CD4-positive, alpha-beta T cell treated with Interleukin-10 for 1 hour (primary cell): ENCODE data around the gene APBB3.
A peak's percentile ranks its signal among the peaks of the same experiment; 100 is the strongest.

Experiments
- DNase-seq: peaks from one replicate; pipeline ENCODE4 v3.0.0-alpha.2; 2020

Gene APBB3

DNA sequence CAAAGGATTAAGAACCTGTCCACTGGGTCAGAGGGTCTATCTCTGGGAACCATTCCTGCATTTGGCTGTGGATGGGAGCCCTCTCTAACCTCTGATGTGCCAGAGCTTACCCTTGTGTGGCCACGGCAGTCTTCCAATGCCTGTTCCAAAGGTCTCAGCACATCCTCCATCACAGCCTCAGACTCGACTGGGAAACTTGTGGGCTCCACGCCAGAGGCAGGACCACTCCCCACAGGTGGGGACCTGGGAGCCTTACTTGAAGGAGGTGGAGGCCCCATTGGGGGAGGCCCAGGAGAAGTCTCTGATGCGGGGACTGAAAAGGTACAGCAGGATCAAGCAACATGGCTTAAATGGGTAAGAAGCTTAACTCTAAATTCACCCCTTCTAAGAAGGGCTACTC is 12.5 kb downstream of the APBB3 start:
- no peak for DNase-seq

DNA sequence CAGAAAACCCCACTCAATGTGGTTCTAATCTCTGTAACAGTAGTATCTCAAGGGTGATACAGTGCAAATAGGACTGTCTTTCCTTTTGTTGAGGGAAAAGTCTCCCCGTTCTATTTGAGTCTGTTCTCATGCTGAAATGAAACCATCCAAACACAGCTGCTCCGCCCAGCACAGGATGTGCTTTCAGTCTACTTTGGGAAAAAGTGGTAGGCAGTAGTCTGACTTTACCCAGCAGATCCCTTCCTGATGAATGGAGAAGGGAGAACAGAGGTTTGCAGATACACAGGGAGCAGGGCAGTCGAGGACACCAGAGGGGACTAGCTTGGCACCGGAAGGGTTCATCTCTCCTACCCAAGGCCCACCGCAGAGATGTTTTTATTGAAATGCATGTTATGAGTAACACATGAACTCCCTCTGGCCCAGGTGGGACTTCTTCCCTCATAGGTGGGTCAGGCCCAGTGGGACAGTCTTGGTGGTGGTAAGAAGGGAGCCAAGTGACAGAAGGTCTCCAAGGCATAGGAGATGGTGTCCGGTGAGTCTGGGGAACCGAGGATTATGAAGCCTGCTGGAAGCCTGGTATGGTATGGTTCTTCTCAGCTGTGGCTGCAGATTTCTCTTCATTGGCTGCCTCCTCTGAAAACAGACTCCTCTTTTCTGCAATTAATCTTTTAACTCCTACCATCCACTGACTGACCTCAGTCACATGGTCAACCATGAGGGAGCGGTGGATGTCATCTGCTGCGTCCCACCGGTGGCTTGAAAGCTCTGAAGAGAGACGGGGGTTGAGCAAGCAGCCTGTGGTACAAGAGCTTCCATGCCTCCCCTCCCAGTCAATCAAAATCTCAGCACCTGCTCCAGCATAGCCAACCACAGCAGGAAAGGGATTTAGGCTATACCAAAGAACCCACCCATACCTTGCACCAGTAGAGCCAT is 14.0 kb downstream of the APBB3 start:
- no peak for DNase-seq

DNA sequence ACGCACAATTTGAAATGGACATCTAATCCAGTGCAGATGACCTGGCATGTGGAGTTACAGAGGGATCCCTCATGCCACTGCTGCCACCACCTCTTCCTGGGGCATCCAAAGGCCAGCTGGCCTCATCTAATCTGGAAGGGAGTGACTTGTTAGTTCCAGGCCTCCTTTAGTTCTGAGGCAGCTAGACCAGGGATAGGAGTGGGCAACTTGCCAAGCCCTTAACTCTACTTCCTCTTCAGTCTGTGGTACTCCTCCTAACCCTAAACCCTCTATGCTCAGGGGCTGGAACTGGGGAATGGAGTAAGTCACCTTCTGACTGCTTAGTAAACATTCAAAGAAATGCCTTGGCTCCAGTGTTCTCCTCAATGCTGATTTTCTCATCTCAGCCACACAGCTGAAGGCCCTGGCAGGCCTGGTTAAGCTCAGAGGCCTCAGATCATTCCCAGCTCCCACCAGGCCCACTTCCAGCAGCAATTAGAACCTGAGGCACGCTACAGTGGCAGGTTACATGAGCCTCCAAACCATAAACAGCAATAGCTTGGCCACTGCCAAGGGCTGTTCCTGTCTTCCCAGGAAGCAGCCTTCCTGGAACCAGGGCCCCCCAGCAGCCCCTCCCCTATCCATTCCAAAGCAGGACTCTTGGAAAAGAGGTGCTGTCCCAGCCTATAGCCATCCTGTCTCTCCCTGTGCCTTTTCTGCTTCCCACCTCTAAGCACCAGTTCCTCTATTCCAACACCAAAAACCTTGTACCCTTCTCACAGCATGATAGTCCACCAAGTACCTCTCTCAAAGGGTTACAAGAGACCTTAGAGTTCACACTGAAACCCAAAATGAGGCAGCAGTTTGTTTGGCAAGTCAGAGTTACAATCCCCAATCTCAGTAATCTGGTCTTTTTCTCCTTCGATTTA is 14.9 kb downstream of the APBB3 start:
- DNase-seq = peak; percentile 34

- DNase-seq = no peak
Measured at GRCh38 chr5:140548791-140549190, 15.6 kb downstream of the APBB3 start.

DNA sequence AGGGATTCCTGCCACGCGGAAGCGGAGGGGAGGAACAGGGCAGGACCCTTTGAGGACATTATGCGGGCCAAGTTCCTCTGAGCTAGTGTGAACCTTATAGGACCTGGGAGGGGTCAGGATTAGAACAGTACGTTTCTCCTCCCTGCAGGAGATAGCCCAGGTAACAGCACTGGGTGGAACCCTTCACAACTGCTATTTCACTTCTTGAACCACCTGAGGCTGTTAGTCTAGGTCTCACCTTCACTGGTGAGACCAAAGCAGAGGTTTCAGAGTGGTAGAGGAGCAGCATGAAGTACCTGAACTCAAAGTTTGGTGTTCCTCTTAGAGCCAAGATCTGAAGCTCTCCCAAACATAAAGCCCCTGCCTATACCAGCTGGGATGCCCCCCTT is 16.1 kb downstream of the APBB3 start:
- no peak for DNase-seq

GRCh38 chr5:140547508-140548299 is 16.7 kb downstream of the APBB3 start, which contains the start of gene EIF4EBP3:
Gene EIF4EBP3 (plus strand): TSS chr5:140547662. CDS start chr5:140547738, 76 bp downstream.
- DNase-seq = peak; percentile 88

GRCh38 chr5:140546851-140547507 is 17.4 kb downstream of the APBB3 start:
- DNase-seq = no peak

DNA sequence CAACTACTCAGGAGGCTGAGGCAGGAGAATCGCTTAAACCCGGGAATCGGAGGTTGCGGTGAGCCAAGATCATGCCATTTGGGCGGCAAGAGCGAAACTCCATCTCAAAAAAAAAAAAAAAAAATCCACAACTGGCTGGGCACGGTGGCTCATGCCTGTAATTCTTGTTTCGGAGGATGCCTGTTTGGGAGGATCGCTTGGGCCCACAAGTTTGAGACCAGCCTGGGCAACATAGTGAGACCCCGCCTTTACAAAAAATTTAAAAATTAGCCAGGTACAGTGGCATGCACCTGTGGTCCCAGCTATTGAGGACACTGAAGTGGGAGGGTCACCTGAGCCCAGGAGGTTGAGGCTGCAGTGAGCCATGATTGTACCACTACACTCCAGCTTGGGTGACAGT is 18.8 kb downstream of the APBB3 start:
- no peak for DNase-seq

DNA sequence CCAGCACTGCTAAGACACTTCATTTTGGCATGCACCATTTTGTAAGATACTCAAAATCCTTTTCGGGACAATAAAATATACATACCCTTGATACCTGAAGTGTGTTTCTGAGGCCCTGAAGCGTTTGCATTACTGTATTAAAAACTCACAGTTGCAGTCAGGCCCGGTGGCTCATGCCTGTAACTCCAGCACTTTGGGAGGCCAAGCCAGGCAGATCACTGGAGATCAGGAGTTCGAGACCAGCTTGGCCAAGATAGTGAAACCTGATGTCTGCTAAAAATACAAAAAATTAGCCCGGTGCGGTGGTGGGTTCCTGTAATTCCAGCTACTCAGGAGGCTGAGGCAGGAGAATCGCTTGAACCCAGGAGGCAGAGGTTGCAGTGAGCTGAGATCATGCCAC is 19.4 kb downstream of the APBB3 start:
- no peak for DNase-seq

GRCh38 chr5:140542972-140543371 is 21.4 kb downstream of the APBB3 start:
- no peak for DNase-seq

- DNase-seq = no peak
Measured at GRCh38 chr5:140540227-140540626, 24.2 kb downstream of the APBB3 start.

- DNase-seq = no peak
Measured at GRCh38 chr5:140524003-140524402, 40.4 kb downstream of the APBB3 start.

DNA sequence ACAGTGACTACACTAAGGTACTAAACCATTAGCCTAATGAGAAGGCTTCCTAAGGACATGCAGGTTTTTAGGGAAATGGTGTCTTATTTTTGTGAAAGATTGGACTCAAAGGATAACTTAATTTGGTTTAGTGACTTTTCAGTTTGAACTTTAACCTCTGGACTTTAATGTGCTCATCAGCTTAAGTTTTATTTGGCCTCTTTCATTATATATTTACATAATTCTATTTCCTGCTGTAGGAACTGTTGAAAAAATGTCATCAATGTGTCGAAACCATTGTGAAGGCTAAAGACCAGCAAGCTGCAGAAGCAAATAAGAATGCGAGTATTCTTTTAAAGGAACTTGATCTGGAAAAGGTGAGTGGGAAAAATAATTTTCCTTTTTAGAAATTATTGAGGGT is 51.3 kb downstream of the APBB3 start:
- no peak for DNase-seq

GRCh38 chr5:140509898-140510297 is 54.5 kb downstream of the APBB3 start:
- DNase-seq = no peak
